ENCODE data around the gene RBMS2.

RBMS2 gene

DNA sequence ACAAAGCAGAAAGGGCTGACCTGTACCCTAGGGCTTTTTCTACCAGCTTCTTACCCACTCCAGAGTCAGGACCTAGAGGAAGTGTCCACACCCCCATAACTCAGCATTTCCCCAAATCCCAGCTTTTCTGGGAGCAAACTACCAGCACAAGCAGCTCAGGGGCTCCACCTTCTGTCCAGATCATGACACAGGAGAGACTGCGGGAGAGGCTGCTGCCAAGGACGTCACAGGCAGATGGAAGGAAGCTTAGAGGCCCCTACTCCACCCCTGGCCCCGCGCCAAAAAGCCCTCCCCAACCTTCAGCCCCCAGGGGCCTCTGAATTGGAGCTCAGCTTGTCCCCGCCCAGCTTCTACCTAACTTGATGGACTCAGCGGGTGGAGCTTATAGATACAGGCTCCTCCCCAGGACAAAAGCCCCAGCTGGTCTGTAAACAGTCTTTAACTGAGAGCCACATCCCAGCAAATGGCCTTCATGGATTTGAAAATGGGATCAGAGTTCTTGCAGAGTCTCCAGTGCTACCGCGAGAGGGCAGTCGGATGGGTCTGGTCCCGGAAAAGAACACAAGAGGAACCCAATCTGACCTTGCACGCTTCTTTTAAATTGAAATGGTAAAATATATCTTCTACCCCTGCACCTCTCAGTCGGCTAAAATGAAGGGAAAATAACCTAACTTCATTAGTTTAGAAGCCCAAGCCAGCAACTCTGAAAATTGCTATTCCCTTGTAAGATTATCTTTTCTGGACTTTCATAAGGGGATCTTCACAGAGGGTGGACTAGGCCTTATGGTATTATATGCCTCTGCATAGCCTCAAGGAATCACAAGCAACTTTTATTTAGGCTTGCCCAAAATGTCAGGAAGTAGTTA is 115.3 kb downstream of the RBMS2 start (continued):
- TF ChIP-seq, protein P1, sequence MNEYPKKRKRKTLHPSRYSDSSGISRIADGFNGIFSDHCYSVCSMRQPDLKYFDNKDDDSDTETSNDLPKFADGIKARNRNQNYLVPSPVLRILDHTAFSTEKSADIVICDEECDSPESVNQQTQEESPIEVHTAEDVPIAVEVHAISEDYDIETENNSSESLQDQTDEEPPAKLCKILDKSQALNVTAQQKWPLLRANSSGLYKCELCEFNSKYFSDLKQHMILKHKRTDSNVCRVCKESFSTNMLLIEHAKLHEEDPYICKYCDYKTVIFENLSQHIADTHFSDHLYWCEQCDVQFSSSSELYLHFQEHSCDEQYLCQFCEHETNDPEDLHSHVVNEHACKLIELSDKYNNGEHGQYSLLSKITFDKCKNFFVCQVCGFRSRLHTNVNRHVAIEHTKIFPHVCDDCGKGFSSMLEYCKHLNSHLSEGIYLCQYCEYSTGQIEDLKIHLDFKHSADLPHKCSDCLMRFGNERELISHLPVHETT (tag by site-specific recombination; IDR thresholded peaks at IDR 0.05) = no peak; the same call in 1 of the 2 replicates
- TF ChIP-seq ZSCAN23 (tag by site-specific recombination; IDR thresholded peaks at IDR 0.05) (no peak), ZNF157 (tag by site-specific recombination; IDR thresholded peaks at IDR 0.05) (no peak), ZNF211 (tag by site-specific recombination; IDR thresholded peaks at IDR 0.05; ENCODE audit: low read depth) (no peak), ZNF423 (tag by site-specific recombination; IDR thresholded peaks at IDR 0.05) (peak; percentile 79), ZNF10 (tag by site-specific recombination; IDR thresholded peaks at IDR 0.05) (no peak), ZNF311 (tag by site-specific recombination; IDR thresholded peaks at IDR 0.05; ENCODE audit: borderline replicate concordance) (no peak), ZNF596 (tag by site-specific recombination; IDR thresholded peaks at IDR 0.05) (0 out of 2 replicates have a peak, but pooled peaks have one; percentile 48), ZNF416 (tag by site-specific recombination; IDR thresholded peaks at IDR 0.05) (no peak)
- TF ChIP-seq, protein P2, sequence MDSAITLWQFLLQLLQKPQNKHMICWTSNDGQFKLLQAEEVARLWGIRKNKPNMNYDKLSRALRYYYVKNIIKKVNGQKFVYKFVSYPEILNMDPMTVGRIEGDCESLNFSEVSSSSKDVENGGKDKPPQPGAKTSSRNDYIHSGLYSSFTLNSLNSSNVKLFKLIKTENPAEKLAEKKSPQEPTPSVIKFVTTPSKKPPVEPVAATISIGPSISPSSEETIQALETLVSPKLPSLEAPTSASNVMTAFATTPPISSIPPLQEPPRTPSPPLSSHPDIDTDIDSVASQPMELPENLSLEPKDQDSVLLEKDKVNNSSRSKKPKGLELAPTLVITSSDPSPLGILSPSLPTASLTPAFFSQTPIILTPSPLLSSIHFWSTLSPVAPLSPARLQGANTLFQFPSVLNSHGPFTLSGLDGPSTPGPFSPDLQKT (IDR thresholded peaks at IDR 0.05; ENCODE audit: borderline replicate concordance, low read depth, low read length) = no peak
- TF ChIP-seq, protein P3, sequence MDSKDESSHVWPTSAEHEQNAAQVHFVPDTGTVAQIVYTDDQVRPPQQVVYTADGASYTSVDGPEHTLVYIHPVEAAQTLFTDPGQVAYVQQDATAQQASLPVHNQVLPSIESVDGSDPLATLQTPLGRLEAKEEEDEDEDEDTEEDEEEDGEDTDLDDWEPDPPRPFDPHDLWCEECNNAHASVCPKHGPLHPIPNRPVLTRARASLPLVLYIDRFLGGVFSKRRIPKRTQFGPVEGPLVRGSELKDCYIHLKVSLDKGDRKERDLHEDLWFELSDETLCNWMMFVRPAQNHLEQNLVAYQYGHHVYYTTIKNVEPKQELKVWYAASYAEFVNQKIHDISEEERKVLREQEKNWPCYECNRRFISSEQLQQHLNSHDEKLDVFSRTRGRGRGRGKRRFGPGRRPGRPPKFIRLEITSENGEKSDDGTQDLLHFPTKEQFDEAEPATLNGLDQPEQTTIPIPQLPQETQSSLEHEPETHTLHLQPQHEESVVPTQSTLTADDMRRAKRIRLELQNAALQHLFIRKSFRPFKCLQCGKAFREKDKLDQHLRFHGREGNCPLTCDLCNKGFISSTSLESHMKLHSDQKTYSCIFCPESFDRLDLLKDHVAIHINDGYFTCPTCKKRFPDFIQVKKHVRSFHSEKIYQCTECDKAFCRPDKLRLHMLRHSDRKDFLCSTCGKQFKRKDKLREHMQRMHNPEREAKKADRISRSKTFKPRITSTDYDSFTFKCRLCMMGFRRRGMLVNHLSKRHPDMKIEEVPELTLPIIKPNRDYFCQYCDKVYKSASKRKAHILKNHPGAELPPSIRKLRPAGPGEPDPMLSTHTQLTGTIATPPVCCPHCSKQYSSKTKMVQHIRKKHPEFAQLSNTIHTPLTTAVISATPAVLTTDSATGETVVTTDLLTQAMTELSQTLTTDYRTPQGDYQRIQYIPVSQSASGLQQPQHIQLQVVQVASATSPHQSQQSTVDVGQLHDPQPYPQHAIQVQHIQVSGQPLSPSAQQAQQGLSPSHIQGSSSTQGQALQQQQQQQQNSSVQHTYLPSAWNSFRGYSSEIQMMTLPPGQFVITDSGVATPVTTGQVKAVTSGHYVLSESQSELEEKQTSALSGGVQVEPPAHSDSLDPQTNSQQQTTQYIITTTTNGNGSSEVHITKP (tag by site-specific recombination; IDR thresholded peaks at IDR 0.05) = peak; percentile 79

DNA sequence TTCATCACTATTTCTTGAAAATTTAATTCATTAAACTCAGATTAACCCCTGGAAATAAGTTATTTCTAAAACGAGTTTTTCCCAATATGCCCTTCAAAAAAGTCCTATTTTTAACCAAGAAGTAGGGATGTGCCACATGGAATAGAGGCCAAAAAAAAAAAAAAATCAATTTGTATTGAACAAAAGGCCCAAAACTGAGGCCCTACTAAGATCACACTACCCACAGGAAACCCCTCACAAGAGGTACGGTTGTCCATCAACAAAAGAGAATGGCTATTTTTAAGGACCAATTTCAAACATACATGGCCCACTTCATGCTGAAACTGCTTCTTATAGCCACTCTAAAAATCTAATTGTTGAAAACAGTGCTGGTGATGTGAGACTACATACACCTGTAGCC is 116.0 kb downstream of the RBMS2 start:
- CTCF ChIA-PET = interaction anchor here (1.8 kb wide), 1 partner anchor 9 kb away, joined by 6 read pairs; no protein-coding TSS in a partner anchor
- Histone ChIP-seq H3K27ac (ENCODE audit: extremely low read depth, low read depth, low read length) (peak overlapping the region; percentile 54; the same call in 1 of the 2 replicates), H3K4me1 (ENCODE audit: control insufficient read depth, insufficient read depth, low read length) (peaks cover 14% of the 10 kb centered on the region; the same call in 1 of the 2 replicates), H3K9me3 (ENCODE audit: control insufficient read depth, insufficient read depth, low read depth, low read length) (no peaks in the 10 kb centered on the region), H3K36me3 (ENCODE audit: control insufficient read depth in 2 of 2, insufficient read depth in 1 of 2, low read length in 2 of 2) (peaks cover 45 to 54% of the 10 kb centered on the region in 2 experiments), H3K4me3 (ENCODE audit: low read depth, low read length) (no peak overlapping the region)
- POLR2A ChIA-PET = interaction anchor here (0.6 to 2.3 kb wide), 2 partner anchors 15 to 53 kb away, joined by 6 to 14 read pairs; no protein-coding TSS in a partner anchor
- TF ChIP-seq ZNF514 (tag by site-specific recombination; IDR thresholded peaks at IDR 0.05) = no peak
- TF ChIP-seq WT1 (tag by site-specific recombination; IDR thresholded peaks at IDR 0.05) = no peak
- TF ChIP-seq ZNF48 (tag by site-specific recombination; IDR thresholded peaks at IDR 0.05) = no peak
- TF ChIP-seq, protein P4, sequence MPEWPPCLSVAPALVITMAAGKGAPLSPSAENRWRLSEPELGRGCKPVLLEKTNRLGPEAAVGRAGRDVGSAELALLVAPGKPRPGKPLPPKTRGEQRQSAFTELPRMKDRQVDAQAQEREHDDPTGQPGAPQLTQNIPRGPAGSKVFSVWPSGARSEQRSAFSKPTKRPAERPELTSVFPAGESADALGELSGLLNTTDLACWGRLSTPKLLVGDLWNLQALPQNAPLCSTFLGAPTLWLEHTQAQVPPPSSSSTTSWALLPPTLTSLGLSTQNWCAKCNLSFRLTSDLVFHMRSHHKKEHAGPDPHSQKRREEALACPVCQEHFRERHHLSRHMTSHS (tag by site-specific recombination; IDR thresholded peaks at IDR 0.05) = no peak
- TF ChIP-seq ZNF266 (tag by site-specific recombination; IDR thresholded peaks at IDR 0.05; ENCODE audit: low read depth) = no peak
- no peak for TF ChIP-seq ZNF311 (tag by site-specific recombination; IDR thresholded peaks at IDR 0.05; ENCODE audit: borderline replicate concordance)
- no peak for TF ChIP-seq ZNF843 (tag by site-specific recombination; IDR thresholded peaks at IDR 0.05)
- no peak for TF ChIP-seq ZNF211 (tag by site-specific recombination; IDR thresholded peaks at IDR 0.05; ENCODE audit: low read depth)
- TF ChIP-seq OVOL3 (tag by site-specific recombination; IDR thresholded peaks at IDR 0.05) = no peak
- TF ChIP-seq ZNF530 (tag by site-specific recombination; IDR thresholded peaks at IDR 0.05; ENCODE audit: low read depth) = no peak
- no peak for TF ChIP-seq GFI1B (tag by site-specific recombination; IDR thresholded peaks at IDR 0.05)
- no peak for TF ChIP-seq GLIS1 (tag by site-specific recombination; IDR thresholded peaks at IDR 0.05)

All from HEK293 (cell line).